ENCODE measurements around the gene CBFA2T3.

- TF ChIP-seq EZH2phosphoT487 (IDR thresholded peaks at IDR 0.05; ENCODE audit: borderline replicate concordance) (no peak), CTCF (conservative IDR thresholded peaks at IDR 0.05; ENCODE audit: low read length) (no peak)
Observed at GRCh38 chr16:88868974-88869672, 107.9 kb downstream of the CBFA2T3 start.

All from Loucy (cell line).